ENCODE measurements around the gene RIMBP3C. TPM values are rescaled to one million over a fixed set of nuclear protein-coding genes. Genes with fewer than 3 reads are reported as not detected.
"Not testable (repeated sequence)": the region's sequence is repeated elsewhere in the genome, so short reads cannot be mapped to it uniquely, and the experiment has no call there.

Gene RIMBP3C
- total RNA-seq, 6 experiments from 2014 or later = 0.16 to 0.43 (median 0.29) TPM; not detected in 1

DNA sequence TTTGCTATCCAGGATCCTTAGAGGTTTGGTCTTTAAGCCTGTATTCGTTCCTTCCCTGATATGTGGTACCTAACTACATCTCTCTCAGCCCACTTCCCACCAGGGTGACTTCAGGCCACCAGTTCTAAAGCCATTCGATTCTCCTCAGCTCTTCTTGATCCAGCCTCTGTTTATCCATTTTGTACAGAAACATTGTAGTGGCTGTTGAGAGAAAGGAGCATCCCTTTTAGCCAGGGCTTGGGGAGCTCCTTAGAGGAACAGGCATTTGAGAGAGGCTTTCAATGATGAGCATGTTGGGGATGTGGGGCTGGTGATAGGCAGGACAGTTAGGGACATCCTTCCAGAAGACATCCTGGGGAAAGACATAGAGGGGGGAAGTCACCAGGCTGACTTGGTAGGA is 34.1 kb upstream of the RIMBP3C start:
- peaks cover 33% of the 10 kb centered on the region for H3K4me1 Mint-ChIP-seq (ENCODE audit: low read depth)
- TF ChIP-seq, protein P1, sequence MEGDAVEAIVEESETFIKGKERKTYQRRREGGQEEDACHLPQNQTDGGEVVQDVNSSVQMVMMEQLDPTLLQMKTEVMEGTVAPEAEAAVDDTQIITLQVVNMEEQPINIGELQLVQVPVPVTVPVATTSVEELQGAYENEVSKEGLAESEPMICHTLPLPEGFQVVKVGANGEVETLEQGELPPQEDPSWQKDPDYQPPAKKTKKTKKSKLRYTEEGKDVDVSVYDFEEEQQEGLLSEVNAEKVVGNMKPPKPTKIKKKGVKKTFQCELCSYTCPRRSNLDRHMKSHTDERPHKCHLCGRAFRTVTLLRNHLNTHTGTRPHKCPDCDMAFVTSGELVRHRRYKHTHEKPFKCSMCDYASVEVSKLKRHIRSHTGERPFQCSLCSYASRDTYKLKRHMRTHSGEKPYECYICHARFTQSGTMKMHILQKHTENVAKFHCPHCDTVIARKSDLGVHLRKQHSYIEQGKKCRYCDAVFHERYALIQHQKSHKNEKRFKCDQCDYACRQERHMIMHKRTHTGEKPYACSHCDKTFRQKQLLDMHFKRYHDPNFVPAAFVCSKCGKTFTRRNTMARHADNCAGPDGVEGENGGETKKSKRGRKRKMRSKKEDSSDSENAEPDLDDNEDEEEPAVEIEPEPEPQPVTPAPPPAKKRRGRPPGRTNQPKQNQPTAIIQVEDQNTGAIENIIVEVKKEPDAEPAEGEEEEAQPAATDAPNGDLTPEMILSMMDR (IDR thresholded peaks at IDR 0.05) = no peak
- no peaks in the 10 kb centered on the region for H3K9me3 Mint-ChIP-seq
- H3K27ac Mint-ChIP-seq = no peak overlapping the region
- no peak overlapping the region; the same call in 1 of the 2 replicates for H3K4me3 Mint-ChIP-seq
- no peaks in the 10 kb centered on the region for H3K27me3 Mint-ChIP-seq (ENCODE audit: insufficient read depth)
- H3K36me3 Mint-ChIP-seq (ENCODE audit: low read depth) = peaks cover 15% of the 10 kb centered on the region; the same call in 1 of the 2 replicates
- no peak for DNase-seq

DNA sequence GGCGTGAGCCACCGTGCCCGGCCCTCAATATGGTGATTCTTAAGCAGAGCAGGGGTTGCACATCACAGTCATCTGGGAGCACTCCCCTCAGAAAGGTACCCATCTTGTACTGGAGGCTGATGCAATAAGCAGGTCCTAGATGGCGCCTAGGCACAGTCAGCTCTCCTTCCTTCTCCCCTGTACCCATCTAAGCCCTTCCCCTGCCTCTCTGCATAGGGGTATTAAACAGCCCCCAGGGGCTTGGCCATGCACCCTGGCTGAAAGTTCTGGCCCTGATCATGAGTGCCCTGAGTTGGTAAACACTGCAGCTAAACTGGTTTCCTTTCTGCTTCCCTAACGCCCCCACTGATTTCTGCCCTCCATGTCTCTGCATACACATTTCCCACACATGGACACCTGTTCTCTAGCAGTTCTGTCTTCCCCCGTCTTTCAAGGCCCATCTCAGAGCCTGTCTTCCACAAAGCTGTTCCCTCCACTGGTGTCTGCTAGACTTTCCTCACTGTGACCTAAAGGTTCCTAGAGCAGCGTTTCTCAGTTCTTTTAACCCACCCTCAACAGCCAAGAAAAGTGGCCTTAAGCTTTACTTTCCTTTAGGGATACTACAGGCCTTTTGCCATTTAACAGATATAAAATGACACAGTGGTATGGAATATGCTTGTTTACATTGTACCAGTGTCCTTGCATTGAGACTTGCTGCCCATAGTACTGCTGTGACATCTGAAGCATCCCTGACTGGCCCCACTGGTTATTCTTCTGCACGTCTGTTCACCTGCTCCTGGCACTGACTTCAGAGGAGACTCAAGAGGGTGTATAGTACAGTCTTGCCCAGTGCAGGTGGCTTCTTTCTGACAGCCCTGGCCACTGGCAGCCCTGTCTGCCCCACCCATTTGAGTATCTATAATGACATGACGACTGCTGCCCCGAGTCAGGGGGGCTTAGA is 31.8 kb upstream of the RIMBP3C start:
- Mint-ChIP-seq H3K27ac (no peak overlapping the region), H3K36me3 (ENCODE audit: low read depth) (peaks cover 9% of the 10 kb centered on the region; the same call in 1 of the 2 replicates), H3K4me3 (no peak overlapping the region), H3K27me3 (ENCODE audit: insufficient read depth) (no peaks in the 10 kb centered on the region), H3K9me3 (no peaks in the 10 kb centered on the region), H3K4me1 (ENCODE audit: low read depth) (peaks cover 28% of the 10 kb centered on the region)
- no peak for DNase-seq
- TF ChIP-seq, protein P1 (IDR thresholded peaks at IDR 0.05) = no peak

DNA sequence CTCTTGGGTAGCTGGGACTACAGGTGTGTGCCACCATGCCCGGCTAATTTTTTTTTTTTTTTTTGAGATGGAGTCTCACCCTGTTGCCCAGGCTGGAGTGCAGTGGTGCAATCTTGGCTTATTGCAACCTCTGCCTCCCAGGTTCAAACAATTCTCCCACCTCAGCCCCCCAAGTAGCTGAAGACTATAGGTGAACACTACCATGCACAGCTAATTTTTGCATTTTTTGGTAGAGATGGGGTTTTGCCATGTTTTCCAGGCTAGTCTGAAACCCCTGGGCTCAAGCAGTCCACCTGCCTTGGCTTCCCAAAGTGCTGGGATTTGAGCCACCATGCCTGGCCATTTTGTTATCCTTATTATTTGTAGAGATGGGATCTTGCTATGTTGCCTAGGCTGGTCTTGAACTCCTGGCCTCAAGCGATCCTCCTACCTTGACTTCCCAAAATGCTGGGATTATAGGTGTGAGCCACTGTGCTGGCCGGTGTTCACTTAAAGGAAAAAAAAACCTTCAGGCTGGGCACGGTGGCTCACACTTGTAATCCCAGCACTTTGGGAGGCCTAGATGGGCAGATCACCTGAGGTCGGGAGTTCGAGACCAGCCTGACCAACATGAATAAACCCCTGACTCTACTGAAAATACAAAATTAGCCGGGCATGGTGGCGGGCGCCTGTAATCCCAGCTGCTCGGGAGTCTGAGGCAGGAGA is 29.9 kb upstream of the RIMBP3C start:
- H3K9me3 Mint-ChIP-seq; H3K27me3 Mint-ChIP-seq (ENCODE audit: insufficient read depth); H3K27ac Mint-ChIP-seq; DNase-seq; H3K4me3 Mint-ChIP-seq: not testable (repeated sequence)
- H3K36me3 Mint-ChIP-seq (ENCODE audit: low read depth) = peaks cover 11% of the 10 kb centered on the region; the same call in 1 of the 2 replicates
- H3K4me1 Mint-ChIP-seq (ENCODE audit: low read depth) = peaks cover 27% of the 10 kb centered on the region

DNA sequence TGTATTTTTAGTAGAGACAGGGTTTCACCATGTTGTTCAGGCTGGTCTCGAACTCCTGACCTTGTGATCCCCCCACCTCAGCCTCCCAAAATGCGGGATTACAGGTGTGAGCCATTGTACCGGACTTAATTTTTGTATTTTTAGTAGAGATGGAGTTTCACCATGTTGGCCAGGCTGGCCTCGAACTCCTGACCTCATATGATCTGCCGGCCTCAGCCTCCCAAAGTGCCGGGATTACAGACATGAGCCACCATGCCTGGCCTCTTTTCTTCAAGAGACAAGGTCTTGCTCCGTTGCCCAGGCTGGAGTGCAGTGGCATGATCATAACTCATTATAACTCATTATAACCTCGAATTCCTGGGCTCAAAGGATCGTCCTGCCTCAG is 29.4 kb upstream of the RIMBP3C start:
- not testable (repeated sequence) for H3K27me3 Mint-ChIP-seq (ENCODE audit: insufficient read depth); DNase-seq; H3K36me3 Mint-ChIP-seq (ENCODE audit: low read depth); H3K9me3 Mint-ChIP-seq; H3K27ac Mint-ChIP-seq; H3K4me3 Mint-ChIP-seq
- peaks cover 25% of the 10 kb centered on the region for H3K4me1 Mint-ChIP-seq (ENCODE audit: low read depth)

DNA sequence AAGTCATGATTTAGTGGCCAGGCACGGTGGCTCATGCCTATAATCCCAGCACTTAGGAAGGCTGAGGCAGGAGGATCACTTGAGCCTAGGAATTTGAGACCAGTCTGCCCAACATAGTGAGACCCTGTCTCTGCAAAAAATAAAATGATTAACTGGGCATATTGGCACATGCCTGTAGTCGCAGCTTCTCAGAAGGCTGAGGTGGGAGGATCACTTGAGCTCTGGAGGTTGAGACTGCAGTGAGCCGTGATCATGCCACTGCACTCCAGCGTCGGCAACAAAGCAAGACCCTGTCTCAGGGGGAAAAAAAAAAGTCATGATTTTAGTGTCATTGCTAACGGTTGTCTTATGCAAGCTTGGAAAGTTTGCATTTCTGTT is 28.2 kb upstream of the RIMBP3C start:
- DNase-seq = no peak
- no peaks in the 10 kb centered on the region for H3K9me3 Mint-ChIP-seq
- no peak overlapping the region for H3K4me3 Mint-ChIP-seq

DNA sequence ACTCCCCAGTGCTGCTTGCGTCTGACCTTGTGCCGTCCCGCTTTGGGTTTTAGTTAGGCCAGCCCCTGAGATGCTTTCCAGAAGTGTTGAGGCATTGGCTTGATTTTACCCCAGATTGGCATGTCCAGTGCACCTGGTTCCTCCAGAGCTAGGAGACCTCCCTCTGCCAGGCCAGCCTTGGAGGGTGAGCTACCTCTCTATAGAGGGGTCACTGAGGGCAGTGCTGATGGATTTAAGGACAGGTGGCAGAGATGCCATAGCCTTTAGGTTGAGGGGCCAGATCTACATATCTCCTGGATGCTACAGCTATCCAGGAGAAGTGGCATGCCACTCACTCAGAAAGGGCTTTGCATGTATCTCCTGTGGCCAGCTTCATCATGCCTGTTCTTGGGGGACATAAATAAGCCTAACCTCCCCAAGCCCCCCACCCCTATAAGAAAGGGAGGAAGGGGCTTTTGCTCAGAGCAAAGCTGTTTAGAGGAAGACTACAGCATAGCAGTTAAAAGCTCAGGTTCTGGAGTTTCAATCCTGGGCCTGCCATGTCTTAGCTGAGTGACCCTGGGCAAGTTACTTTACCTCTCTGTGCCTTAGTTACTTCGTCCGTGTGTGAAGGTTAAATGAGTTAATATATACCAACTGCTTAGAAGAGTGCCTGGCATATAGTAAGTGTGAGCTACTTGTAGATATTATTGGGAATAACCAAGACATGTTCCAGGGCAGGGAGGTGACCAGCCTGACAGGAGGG is 22.7 kb upstream of the RIMBP3C start:
- DNase-seq = no peak
- peaks cover 28% of the 10 kb centered on the region for H3K36me3 Mint-ChIP-seq (ENCODE audit: low read depth)
- H3K27ac Mint-ChIP-seq = peak overlapping the region; percentile 40; the same call in 1 of the 2 replicates
- H3K27me3 Mint-ChIP-seq (ENCODE audit: insufficient read depth) = peaks cover 4% of the 10 kb centered on the region; the same call in 1 of the 2 replicates
- H3K4me1 Mint-ChIP-seq (ENCODE audit: low read depth) = peaks cover 68% of the 10 kb centered on the region
- no peaks in the 10 kb centered on the region for H3K9me3 Mint-ChIP-seq
- no peak overlapping the region; the same call in 1 of the 2 replicates for H3K4me3 Mint-ChIP-seq
- TF ChIP-seq, protein P1 (IDR thresholded peaks at IDR 0.05) = no peak

More for the DNA sequence above, 28.2 kb upstream of the RIMBP3C start:
- TF ChIP-seq, protein P1 (IDR thresholded peaks at IDR 0.05) = no peak
- Mint-ChIP-seq H3K4me1 (ENCODE audit: low read depth) (peaks cover 24% of the 10 kb centered on the region), H3K27me3 (ENCODE audit: insufficient read depth) (no peaks in the 10 kb centered on the region), H3K27ac (no peak overlapping the region), H3K36me3 (ENCODE audit: low read depth) (peaks cover 6% of the 10 kb centered on the region; the same call in 1 of the 2 replicates)
